Vagina (tissue), 2 donors: ENCODE results near the gene FRMPD2. TPM values are rescaled to one million over a fixed set of nuclear protein-coding genes. Genes with fewer than 3 reads are reported as not detected.

ENCODE experiments used
- DNase-seq, 2 donors: peaks; one replicate each; pipeline ENCODE4 v3.0.0-alpha.2; 2017; ENCODE audit errors: extremely low spot score in 2 of 2
- H3K27ac ChIP-seq: fragments of 200-600 bp; sonication (generic); one replicate; pipeline ENCODE4 v1.5.1; 2019
- H3K27me3 ChIP-seq: fragments of 200-600 bp; sonication (generic); one replicate; pipeline ENCODE4 v1.5.1; 2019
- H3K36me3 ChIP-seq, 2 donors: fragments of 200-600 bp; sonication (generic); one replicate each; pipeline ENCODE4 v1.5.1; 2017 to 2019
- H3K4me1 ChIP-seq: fragments of 200-600 bp; sonication (generic); one replicate; pipeline ENCODE4 v1.5.1; 2019
- H3K4me3 ChIP-seq, 2 donors: fragments of 200-600 bp; sonication (generic); 1 replicate in 1 of 2; 2 replicates in 1 of 2; pipeline ENCODE4 v1.5.1; 2016 to 2019
- H3K9me3 ChIP-seq: fragments of 200-600 bp; sonication (generic); one replicate; pipeline ENCODE4 v1.5.1; 2019
- CTCF ChIP-seq, 3 experiments: fragments of 450-650 bp in 2 of 3; fragments of 200-600 bp in 1 of 3; sonication (generic) in 1 of 3; IDR thresholded peaks; one replicate each; pipeline ENCODE4 v1.5.1; 2017 to 2019; ENCODE audit warnings: antibody characterized with exemption in 3 of 3, mild to moderate bottlenecking in 2 of 3, moderate library complexity in 2 of 3
- POLR2A ChIP-seq, 2 donors: fragments of 450-650 bp; IDR thresholded peaks; one replicate each; pipeline ENCODE4 v1.6.1; 2017; ENCODE audit warnings: antibody characterized with exemption in 2 of 2, mild to moderate bottlenecking in 2 of 2, moderate library complexity in 2 of 2
- POLR2AphosphoS5 ChIP-seq, 2 donors: sonication (generic); formaldehyde crosslinking; IDR thresholded peaks; one replicate each; pipeline ENCODE4 v1.9.0; 2017; ENCODE audit warnings: antibody characterized with exemption in 2 of 2, mild to moderate bottlenecking in 2 of 2, low read depth in 1 of 2; ENCODE audit not compliant: insufficient read depth in 1 of 2
- intact Hi-C: fragments of 100-400 bp; cut with DNase I; formaldehyde crosslinking; loops from one replicate; pipeline ENCODE4 v1.15.1; 2023
- total RNA-seq: library from RNA; depleted of rRNA; stranded (reverse); fragments of >200 nt; gene quantifications from one replicate; pipeline ENCODE4 v1.2.3, GENCODE V29; 2016

The FRMPD2 gene
- total RNA-seq, 1 donor from 2014 or later, result not detected

GRCh38 chr10:48242171-48242904, 32.2 kb downstream of the FRMPD2 start:
- Histone ChIP-seq H3K9me3 (no peaks in the 10 kb centered on the region), H3K27ac (no peak overlapping the region), H3K36me3 (no peaks in the 10 kb centered on the region), H3K27me3 (no peaks in the 10 kb centered on the region), H3K4me1 (no peaks in the 10 kb centered on the region), H3K4me3 (no peak overlapping the region)
- peak in 1 of 2 donors; percentile 75 for DNase-seq
- TF ChIP-seq CTCF (IDR thresholded peaks at IDR 0.05) (no peak), POLR2A (IDR thresholded peaks at IDR 0.05) (no peak), POLR2AphosphoS5 (IDR thresholded peaks at IDR 0.05; ENCODE audit: insufficient read depth in 1 of 2, low read depth in 1 of 2) (no peak)
- intact Hi-C loops, result no loop called here

- Histone ChIP-seq H3K4me1 (no peaks in the 10 kb centered on the region), H3K36me3 (no peaks in the 10 kb centered on the region), H3K9me3 (no peaks in the 10 kb centered on the region), H3K27ac (no peak overlapping the region), H3K27me3 (no peaks in the 10 kb centered on the region), H3K4me3 (no peak overlapping the region)
- TF ChIP-seq POLR2AphosphoS5 (IDR thresholded peaks at IDR 0.05; ENCODE audit: insufficient read depth in 1 of 2, low read depth in 1 of 2) (no peak), CTCF (IDR thresholded peaks at IDR 0.05) (no peak), POLR2A (IDR thresholded peaks at IDR 0.05) (no peak)
- DNase-seq, result no peak
- intact Hi-C loops, result no loop called here
Observed at GRCh38 chr10:48241332-48241731, 33.2 kb downstream of the FRMPD2 start.

- DNase-seq, result no peak
- Histone ChIP-seq H3K27ac (no peak overlapping the region), H3K4me1 (no peaks in the 10 kb centered on the region), H3K9me3 (no peaks in the 10 kb centered on the region), H3K36me3 (no peaks in the 10 kb centered on the region), H3K27me3 (no peaks in the 10 kb centered on the region), H3K4me3 (no peak overlapping the region)
- intact Hi-C loops, result no loop called here
- TF ChIP-seq CTCF (IDR thresholded peaks at IDR 0.05) (no peak), POLR2AphosphoS5 (IDR thresholded peaks at IDR 0.05; ENCODE audit: insufficient read depth in 1 of 2, low read depth in 1 of 2) (no peak)
Observed at GRCh38 chr10:48240196-48240595, 34.3 kb downstream of the FRMPD2 start.

- TF ChIP-seq CTCF (IDR thresholded peaks at IDR 0.05) (no peak), POLR2AphosphoS5 (IDR thresholded peaks at IDR 0.05; ENCODE audit: insufficient read depth in 1 of 2, low read depth in 1 of 2) (no peak), POLR2A (IDR thresholded peaks at IDR 0.05) (no peak)
- intact Hi-C loops, result no loop called here
- Histone ChIP-seq H3K4me1 (no peaks in the 10 kb centered on the region), H3K36me3 (no peaks in the 10 kb centered on the region), H3K4me3 (no peak overlapping the region), H3K9me3 (no peaks in the 10 kb centered on the region), H3K27ac (no peak overlapping the region), H3K27me3 (no peaks in the 10 kb centered on the region)
- no peak for DNase-seq
Observed at GRCh38 chr10:48239618-48240017, 34.9 kb downstream of the FRMPD2 start.

GRCh38 chr10:48238826-48239520, 35.5 kb downstream of the FRMPD2 start:
- Histone ChIP-seq H3K27ac (no peak overlapping the region), H3K36me3 (no peaks in the 10 kb centered on the region), H3K9me3 (no peaks in the 10 kb centered on the region), H3K27me3 (no peaks in the 10 kb centered on the region), H3K4me1 (no peaks in the 10 kb centered on the region), H3K4me3 (no peak overlapping the region)
- intact Hi-C loops, result no loop called here
- TF ChIP-seq CTCF (IDR thresholded peaks at IDR 0.05) (no peak), POLR2AphosphoS5 (IDR thresholded peaks at IDR 0.05; ENCODE audit: insufficient read depth in 1 of 2, low read depth in 1 of 2) (no peak), POLR2A (IDR thresholded peaks at IDR 0.05) (no peak)
- DNase-seq, result no peak
